SH-SY5Y (cell line): ENCODE results near the gene CYP4F2.

Experiments
- GATA2 ChIP-seq: IDR thresholded peaks from 2 replicates; pipeline ENCODE4 v1.6.1; 2011; ENCODE audit warnings: mild to moderate bottlenecking, low read depth, low read length
- GATA3 ChIP-seq: IDR thresholded peaks from 2 replicates; pipeline ENCODE4 v1.6.1; 2011; ENCODE audit warnings: low read depth, mild to moderate bottlenecking, low read length, moderate library complexity

- TF ChIP-seq GATA3 (no peak), GATA2 (no peak)
These were observed 47.4 kb upstream of the CYP4F2 start for GRCh38 chr19:15945301-15945700.
